WTC11 (cell line): ENCODE measurements around the gene CEP131. TPM values are rescaled to one million over a fixed set of nuclear protein-coding genes. Genes with fewer than 3 reads are reported as not detected.

Source experiments
- ATAC-seq: fragments of 200-7000 bp; cut with Tn5 transposase; 2 replicates; pipeline ENCODE4 v1.10.0; 2021; ENCODE audit warnings: mild to moderate bottlenecking, moderate library complexity
- CTCF ChIA-PET: fragments of 300-600 bp; sonication (Branson Sonifier 250); formaldehyde crosslinking; loops from one replicate; lab custom pipeline; 2021; ENCODE audit warnings: antibody characterized with exemption; lab: Charles Lee
- POLR2A ChIA-PET: fragments of 350-600 bp; sonication (Branson Sonifier 250); formaldehyde crosslinking; loops from one replicate; lab custom pipeline; 2021; ENCODE audit warnings: antibody characterized with exemption; lab: Charles Lee
- DNase-seq: peaks from one replicate; pipeline ENCODE4 v3.0.0; 2021; ENCODE audit warnings: low spot score
- H3K27ac Mint-ChIP-seq: 2 replicates; pipeline ENCODE4 v1.8.0; 2021; ENCODE audit warnings: mixed read lengths
- H3K27me3 Mint-ChIP-seq: 2 replicates; pipeline ENCODE4 v1.8.0; 2021; ENCODE audit warnings: low read depth, mild to moderate bottlenecking, moderate library complexity, mixed read lengths
- H3K36me3 Mint-ChIP-seq: 2 replicates; pipeline ENCODE4 v1.8.0; 2021; ENCODE audit warnings: mixed read lengths
- H3K4me1 Mint-ChIP-seq: 2 replicates; pipeline ENCODE4 v1.8.0; 2022; ENCODE audit warnings: mixed read lengths
- H3K4me3 Mint-ChIP-seq: 2 replicates; pipeline ENCODE4 v1.8.0; 2021; ENCODE audit warnings: mild to moderate bottlenecking, moderate library complexity, mixed read lengths
- H3K9me3 Mint-ChIP-seq: 2 replicates; pipeline ENCODE4 v1.8.0; 2021; ENCODE audit warnings: mixed read lengths
- AFF4 ChIP-seq: sonication (generic); formaldehyde crosslinking; IDR thresholded peaks from 2 replicates; pipeline ENCODE4 v1.8.1; 2023; ENCODE audit warnings: mild to moderate bottlenecking, missing genetic modification reagents, borderline replicate concordance
- ATF1 ChIP-seq: sonication (generic); formaldehyde crosslinking; IDR thresholded peaks from 2 replicates; pipeline ENCODE4 v1.8.1; 2023; ENCODE audit warnings: mild to moderate bottlenecking, moderate library complexity, missing genetic modification reagents
- CDX4 ChIP-seq: fragments of 250-450 bp; sonication (Bioruptor Pico); IDR thresholded peaks from 2 replicates; pipeline ENCODE4 v1.9.0; 2021; ENCODE audit warnings: moderate library complexity, mild to moderate bottlenecking, inconsistent platforms, borderline replicate concordance
- E2F4 ChIP-seq: sonication (generic); formaldehyde crosslinking; IDR thresholded peaks from 2 replicates; pipeline ENCODE4 v1.8.1; 2022; ENCODE audit warnings: low read depth, mild to moderate bottlenecking, moderate library complexity, missing genetic modification reagents, borderline replicate concordance
- ERG ChIP-seq: fragments of 250-450 bp; sonication (Bioruptor Pico); IDR thresholded peaks from 2 replicates; pipeline ENCODE4 v1.8.0; 2021; ENCODE audit warnings: mild to moderate bottlenecking
- FOXP1 ChIP-seq: sonication (generic); formaldehyde crosslinking; IDR thresholded peaks from 2 replicates; pipeline ENCODE4 v1.8.0; 2022; ENCODE audit warnings: missing genetic modification reagents, mild to moderate bottlenecking, moderate library complexity, borderline replicate concordance
- GRHL2 ChIP-seq: fragments of 250-450 bp; sonication (Bioruptor Pico); IDR thresholded peaks from 2 replicates; pipeline ENCODE4 v1.8.0; 2022; ENCODE audit warnings: mild to moderate bottlenecking, moderate library complexity; ENCODE audit not compliant: insufficient replicate concordance, severe bottlenecking
- HMGXB4 ChIP-seq: sonication (generic); formaldehyde crosslinking; IDR thresholded peaks from 2 replicates; pipeline ENCODE4 v1.8.1; 2023; ENCODE audit warnings: mild to moderate bottlenecking, moderate library complexity, missing genetic modification reagents
- MXD4 ChIP-seq: fragments of 250-450 bp; sonication (Bioruptor Pico); IDR thresholded peaks from 2 replicates; pipeline ENCODE4 v1.8.0; 2021; ENCODE audit warnings: mild to moderate bottlenecking, moderate library complexity, borderline replicate concordance
- MYBL2 ChIP-seq: sonication (generic); formaldehyde crosslinking; IDR thresholded peaks from 2 replicates; pipeline ENCODE4 v1.8.1; 2023; ENCODE audit warnings: mild to moderate bottlenecking, moderate library complexity, missing genetic modification reagents
- NR1H2 ChIP-seq: sonication (generic); formaldehyde crosslinking; IDR thresholded peaks from 2 replicates; pipeline ENCODE4 v1.9.0; 2021; ENCODE audit warnings: mild to moderate bottlenecking, moderate library complexity, missing genetic modification reagents
- NR2C2 ChIP-seq: sonication (generic); formaldehyde crosslinking; IDR thresholded peaks from 2 replicates; pipeline ENCODE4 v1.8.0; 2022; ENCODE audit warnings: mild to moderate bottlenecking, missing genetic modification reagents
- PREB ChIP-seq: sonication (generic); formaldehyde crosslinking; IDR thresholded peaks from 2 replicates; pipeline ENCODE4 v1.8.1; 2022; ENCODE audit warnings: mild to moderate bottlenecking, missing genetic modification reagents, moderate library complexity, borderline replicate concordance
- SOX15 ChIP-seq: fragments of 250-450 bp; sonication (Bioruptor Pico); IDR thresholded peaks from 2 replicates; pipeline ENCODE4 v1.9.0; 2021; ENCODE audit warnings: mild to moderate bottlenecking
- TP53 ChIP-seq: sonication (generic); formaldehyde crosslinking; IDR thresholded peaks from 2 replicates; pipeline ENCODE4 v1.8.1; 2023; ENCODE audit warnings: mild to moderate bottlenecking, missing genetic modification reagents
- USF2 ChIP-seq: sonication (generic); formaldehyde crosslinking; IDR thresholded peaks from 2 replicates; pipeline ENCODE4 v1.8.1; 2023; ENCODE audit warnings: mild to moderate bottlenecking, missing genetic modification reagents, moderate library complexity
- ZNF219 ChIP-seq: sonication (generic); formaldehyde crosslinking; IDR thresholded peaks from 2 replicates; pipeline ENCODE4 v1.8.0; 2023; ENCODE audit warnings: missing genetic modification reagents, mild to moderate bottlenecking, borderline replicate concordance
- ZNF281 ChIP-seq: sonication (generic); formaldehyde crosslinking; IDR thresholded peaks from 2 replicates; pipeline ENCODE4 v1.8.0; 2023; ENCODE audit warnings: mild to moderate bottlenecking, missing genetic modification reagents
- ZNF512 ChIP-seq: sonication (generic); formaldehyde crosslinking; IDR thresholded peaks from 2 replicates; pipeline ENCODE4 v1.8.1; 2022; ENCODE audit warnings: missing genetic modification reagents, borderline replicate concordance
- total RNA-seq: library from RNA; stranded (reverse); gene quantifications from 3 replicates; pipeline ENCODE4 v1.2.3, GENCODE V29; 2021

The CEP131 gene
- total RNA-seq, 1 experiment from 2014 or later: 35.2 TPM

- ATAC-seq (no peak), DNase-seq (no peak)
- ChIA-PET CTCF (interaction anchor here (1.1 kb wide), 1 partner anchor 9 kb away, joined by 3 read pairs; no protein-coding TSS in a partner anchor), POLR2A (no interaction called here)
- no peaks in the 10 kb centered on the region for H3K9me3 Mint-ChIP-seq
- H3K4me3 Mint-ChIP-seq: no peak overlapping the region
- H3K4me1 Mint-ChIP-seq: no peaks in the 10 kb centered on the region
- no peaks in the 10 kb centered on the region for H3K27me3 Mint-ChIP-seq
- H3K27ac Mint-ChIP-seq: no peak overlapping the region
- no peaks in the 10 kb centered on the region; the same call in 1 of the 2 replicates for H3K36me3 Mint-ChIP-seq
- TF ChIP-seq PREB: no peak
- TF ChIP-seq CDX4: no peak
- no peak for TF ChIP-seq ATF1 (CRISPR knock-in tag)
- TF ChIP-seq MYBL2 (CRISPR knock-in tag): no peak
- no peak for TF ChIP-seq ZNF512 (CRISPR knock-in tag)
- no peak for TF ChIP-seq NR2C2 (CRISPR knock-in tag)
- TF ChIP-seq ZNF281 (CRISPR knock-in tag): no peak
- TF ChIP-seq ZNF219: no peak
These were observed 13.6 kb downstream of the CEP131 start for GRCh38 chr17:81209141-81209540.

GRCh38 chr17:81208651-81209050 is 14.1 kb downstream of the CEP131 start:
- POLR2A ChIA-PET: no interaction called here
- ATAC-seq (no peak), DNase-seq (no peak)
- no peaks in the 10 kb centered on the region for H3K4me1 Mint-ChIP-seq
- no peaks in the 10 kb centered on the region for H3K9me3 Mint-ChIP-seq
- no peak for TF ChIP-seq AFF4
- TF ChIP-seq HMGXB4 (CRISPR knock-in tag): no peak
- TF ChIP-seq FOXP1 (CRISPR knock-in tag): no peak
- no peak for TF ChIP-seq MXD4
- no peak for TF ChIP-seq GRHL2
- TF ChIP-seq USF2 (CRISPR knock-in tag): no peak
- TF ChIP-seq NR1H2 (CRISPR knock-in tag): no peak
- no peak for TF ChIP-seq TP53 (CRISPR knock-in tag)
- TF ChIP-seq SOX15 (CRISPR knock-in tag): no peak
- TF ChIP-seq ERG (CRISPR knock-in tag): no peak
- TF ChIP-seq E2F4 (CRISPR knock-in tag): no peak
- H3K4me3 Mint-ChIP-seq: no peak overlapping the region
- no peaks in the 10 kb centered on the region; the same call in 1 of the 2 replicates for H3K36me3 Mint-ChIP-seq
- H3K27ac Mint-ChIP-seq: no peak overlapping the region; the same call in 1 of the 2 replicates
- CTCF ChIA-PET: interaction anchor here (1.0 to 1.1 kb wide), 2 partner anchors 8 to 66 kb away, joined by 3 read pairs; no protein-coding TSS in a partner anchor
- no peaks in the 10 kb centered on the region for H3K27me3 Mint-ChIP-seq
